Activated naive CD4-positive, alpha-beta T cell treated with anti-CD3 and anti-CD28 coated beads, Interleukin-2, amount 50 U/mL, for 72 hours (primary cell): Measurements from ENCODE around the gene TBX21. TPM values are rescaled to one million over a fixed set of nuclear protein-coding genes. Genes with fewer than 3 reads are reported as not detected.
"Not testable (repeated sequence)": the region's sequence is repeated elsewhere in the genome, so short reads cannot be mapped to it uniquely, and the experiment has no call there.

Source experiments
- ATAC-seq, 2 donors: fragments of 150-1000 bp; cut with Tn5 transposase; 2 replicates each; pipeline ENCODE4 v1.10.0; 2021; ENCODE audit warnings: mild to moderate bottlenecking in 2 of 2, moderate library complexity in 2 of 2
- DNase-seq, 2 donors: peaks; one replicate each; pipeline ENCODE4 v3.0.0; 2021 to 2022; ENCODE audit warnings: low spot score in 2 of 2
- H3K27ac Mint-ChIP-seq, 2 donors: one replicate each; pipeline ENCODE4 v1.8.0; 2022; ENCODE audit warnings: mild to moderate bottlenecking in 2 of 2, mixed read lengths in 2 of 2
- H3K36me3 Mint-ChIP-seq, 2 donors: one replicate each; pipeline ENCODE4 v1.8.0; 2022; ENCODE audit warnings: mixed read lengths in 2 of 2
- H3K9me3 Mint-ChIP-seq, 2 donors: one replicate each; pipeline ENCODE4 v1.8.0; 2022; ENCODE audit warnings: mixed read lengths in 2 of 2
- total RNA-seq, 2 donors: library from RNA; stranded (reverse); gene quantifications; one replicate each; pipeline ENCODE4 v1.2.3, GENCODE V29; 2022

The TBX21 gene
- total RNA-seq, 2 donors from 2014 or later, result 39.6 to 73.5 TPM

GRCh38 chr17:47735536-47736011 lies 2.5 kb downstream of the TBX21 start:
- peak; percentile 18 to 57 for ATAC-seq
- peaks cover 31 to 53% of the 10 kb centered on the region in 2 donors for H3K36me3 Mint-ChIP-seq
- H3K27ac Mint-ChIP-seq, result peak overlapping the region; percentile 91 to 99

DNA sequence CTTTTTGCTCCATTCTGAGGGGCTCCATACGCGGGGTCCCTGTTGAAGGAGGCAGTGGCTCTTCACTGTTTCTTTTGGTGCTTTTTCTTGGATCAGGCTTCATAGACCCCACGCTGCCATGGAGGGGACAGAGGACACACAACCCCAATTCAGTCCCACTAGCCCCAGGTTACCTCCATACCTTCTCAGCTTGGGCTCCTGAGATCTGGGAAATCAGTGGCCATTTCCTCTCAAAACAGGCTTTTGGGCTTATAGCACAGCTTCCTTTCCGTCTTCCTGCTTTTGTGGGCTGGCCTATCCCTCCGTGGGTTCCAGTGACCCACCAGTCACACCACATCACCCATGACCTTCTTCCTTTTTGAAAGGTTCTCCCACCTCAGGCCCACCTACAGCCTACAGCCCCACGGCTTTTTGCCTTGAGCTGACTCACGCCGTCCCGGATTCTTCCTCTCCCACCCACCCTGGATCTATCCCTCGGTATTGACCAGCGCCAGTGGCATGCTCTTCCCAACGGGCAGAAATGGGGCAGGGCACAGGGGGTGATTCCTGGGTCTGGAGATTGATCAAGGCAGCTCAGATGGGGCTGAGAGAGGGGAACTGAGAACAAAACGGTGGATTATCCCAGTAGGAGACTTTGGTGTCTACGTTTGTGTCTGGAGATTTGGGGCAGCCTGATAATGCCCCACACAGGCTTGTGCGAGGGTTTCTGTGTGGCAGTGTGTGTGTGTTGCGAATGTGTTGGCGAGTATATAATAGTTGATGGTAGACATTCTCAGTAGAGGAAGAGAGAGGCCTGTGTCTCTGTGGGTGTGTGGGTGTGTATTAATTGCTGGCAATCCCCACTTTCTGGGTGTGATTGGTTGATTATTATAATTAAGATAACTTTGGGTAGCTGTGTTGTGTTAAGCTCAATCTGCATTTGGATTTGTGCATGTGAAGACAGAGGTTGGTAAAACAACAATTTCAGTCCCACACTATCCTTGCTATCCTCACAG lies 3.8 kb downstream of the TBX21 start:
- no peak for ATAC-seq
- peaks cover 31 to 63% of the 10 kb centered on the region in 2 donors for H3K36me3 Mint-ChIP-seq

More at GRCh38 chr17:47735536-47736011, 2.5 kb downstream of the TBX21 start:
- peak in 1 of 2 donors; percentile 56 for DNase-seq
- H3K9me3 Mint-ChIP-seq, result no peaks in the 10 kb centered on the region

GRCh38 chr17:47738178-47738577 lies 5.1 kb downstream of the TBX21 start:
- H3K36me3 Mint-ChIP-seq, result peaks cover 31 to 66% of the 10 kb centered on the region in 2 donors
- no peak overlapping the region for H3K27ac Mint-ChIP-seq
- no peaks in the 10 kb centered on the region for H3K9me3 Mint-ChIP-seq
- DNase-seq (no peak), ATAC-seq (no peak)

More for the DNA sequence above, 3.8 kb downstream of the TBX21 start:
- Mint-ChIP-seq H3K9me3 (no peaks in the 10 kb centered on the region), H3K27ac (peak overlapping the region; percentile 91 to 99)
- no peak for DNase-seq

DNA sequence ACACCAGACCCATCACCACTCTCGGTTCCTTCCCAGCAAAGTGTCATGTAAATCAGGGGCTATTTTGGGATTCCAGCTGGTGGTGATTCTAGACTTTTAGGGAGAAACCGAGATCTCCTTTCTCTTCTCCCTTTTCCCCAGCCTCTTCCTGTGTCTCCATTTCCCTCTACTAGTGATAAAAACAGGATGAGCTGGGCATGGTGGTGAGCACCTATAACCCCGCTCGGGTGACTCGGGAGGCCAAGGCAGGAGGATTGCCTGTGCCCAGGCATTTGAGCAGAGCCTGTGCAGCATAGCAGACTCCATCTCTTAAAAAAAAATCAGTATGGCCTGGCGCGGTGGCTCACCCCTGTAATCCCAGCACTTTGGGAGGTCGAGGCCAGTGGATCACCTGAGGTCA lies 6.1 kb downstream of the TBX21 start:
- H3K9me3 Mint-ChIP-seq, result no peaks in the 10 kb centered on the region
- no peak for DNase-seq
- no peak for ATAC-seq
- H3K36me3 Mint-ChIP-seq, result peaks cover 30 to 61% of the 10 kb centered on the region in 2 donors
- H3K27ac Mint-ChIP-seq, result no peak overlapping the region

DNA sequence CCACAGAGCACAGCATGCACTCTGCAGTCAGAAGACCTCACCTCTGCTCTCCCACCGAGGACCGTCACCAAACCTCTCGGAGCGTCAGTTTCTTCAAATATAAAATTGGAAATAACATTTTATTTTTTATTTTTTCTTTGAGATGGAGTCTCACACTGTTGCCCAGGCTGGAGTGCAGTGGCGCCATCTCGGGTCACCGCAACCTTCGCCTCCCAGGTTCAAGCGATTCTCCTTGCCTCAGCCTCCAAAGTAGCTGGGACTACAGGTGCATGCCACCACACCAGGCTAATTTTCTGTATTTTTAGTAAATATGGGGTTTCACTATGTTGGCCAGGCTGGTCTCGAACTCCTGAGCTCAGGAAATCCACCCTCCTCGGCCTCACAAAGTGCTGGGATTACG lies 6.9 kb downstream of the TBX21 start:
- H3K36me3 Mint-ChIP-seq, result peaks cover 25 to 53% of the 10 kb centered on the region in 2 donors
- not testable (repeated sequence) for DNase-seq, ATAC-seq, H3K9me3 Mint-ChIP-seq, H3K27ac Mint-ChIP-seq

DNA sequence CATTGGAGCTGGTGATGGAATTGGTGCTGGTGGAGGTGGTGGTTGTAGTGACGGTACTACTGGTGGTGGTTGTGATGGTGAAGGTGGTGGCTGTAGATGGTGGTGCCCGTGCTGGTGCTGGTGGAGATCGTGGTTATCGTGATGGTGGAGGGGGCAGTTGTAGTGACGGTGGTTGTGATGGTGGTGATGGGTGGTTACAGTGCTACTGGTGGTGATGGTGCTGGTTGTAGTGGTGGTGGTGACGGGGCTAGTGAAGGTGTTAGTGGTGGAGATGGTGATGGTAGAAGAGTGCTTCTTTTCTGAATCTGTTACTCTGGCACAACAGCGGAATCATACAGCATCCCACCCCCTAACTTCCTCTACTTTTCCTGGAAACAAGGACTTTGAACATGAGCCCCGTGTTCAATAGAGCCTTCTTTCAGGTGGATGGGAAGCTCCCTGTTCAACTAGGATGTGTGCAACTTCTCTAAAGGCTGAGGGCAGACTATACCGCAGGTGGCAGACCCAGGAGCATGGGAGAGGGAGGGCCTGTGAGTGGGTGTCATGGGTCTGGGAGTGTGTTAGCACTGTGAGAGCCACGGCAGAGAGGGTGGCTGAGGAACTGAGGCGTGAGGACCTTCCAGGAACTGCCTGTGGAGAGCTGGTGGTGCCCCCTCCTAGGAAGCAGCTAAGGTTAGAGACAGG lies 8.2 kb downstream of the TBX21 start:
- H3K27ac Mint-ChIP-seq, result peak overlapping the region; percentile 6 to 66
- H3K9me3 Mint-ChIP-seq, result no peaks in the 10 kb centered on the region
- peak; percentile 26 to 39 for ATAC-seq
- DNase-seq, result no peak
- H3K36me3 Mint-ChIP-seq, result peaks cover 15 to 48% of the 10 kb centered on the region in 2 donors

DNA sequence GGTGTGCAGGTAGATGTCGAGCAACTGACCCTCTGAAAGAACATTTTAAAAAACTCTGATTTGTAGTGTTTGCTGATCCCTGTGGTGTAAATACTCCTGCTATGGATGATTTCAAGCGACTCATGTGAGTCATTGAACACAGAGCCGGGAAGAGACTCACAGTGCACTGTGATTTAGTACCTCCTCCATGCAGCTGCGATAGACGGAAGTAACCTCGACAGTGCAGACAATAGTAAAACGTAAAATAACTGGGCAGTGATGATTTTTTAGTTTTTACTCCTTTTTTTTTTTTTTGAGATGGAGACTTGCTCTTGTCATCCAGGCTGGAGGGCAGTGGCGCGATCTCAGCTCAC lies 8.7 kb downstream of the TBX21 start:
- peaks cover 10 to 43% of the 10 kb centered on the region in 2 donors for H3K36me3 Mint-ChIP-seq
- no peaks in the 10 kb centered on the region for H3K9me3 Mint-ChIP-seq
- DNase-seq (no peak), ATAC-seq (peak in 1 of 2 donors; percentile 28)
- no peak overlapping the region for H3K27ac Mint-ChIP-seq

DNA sequence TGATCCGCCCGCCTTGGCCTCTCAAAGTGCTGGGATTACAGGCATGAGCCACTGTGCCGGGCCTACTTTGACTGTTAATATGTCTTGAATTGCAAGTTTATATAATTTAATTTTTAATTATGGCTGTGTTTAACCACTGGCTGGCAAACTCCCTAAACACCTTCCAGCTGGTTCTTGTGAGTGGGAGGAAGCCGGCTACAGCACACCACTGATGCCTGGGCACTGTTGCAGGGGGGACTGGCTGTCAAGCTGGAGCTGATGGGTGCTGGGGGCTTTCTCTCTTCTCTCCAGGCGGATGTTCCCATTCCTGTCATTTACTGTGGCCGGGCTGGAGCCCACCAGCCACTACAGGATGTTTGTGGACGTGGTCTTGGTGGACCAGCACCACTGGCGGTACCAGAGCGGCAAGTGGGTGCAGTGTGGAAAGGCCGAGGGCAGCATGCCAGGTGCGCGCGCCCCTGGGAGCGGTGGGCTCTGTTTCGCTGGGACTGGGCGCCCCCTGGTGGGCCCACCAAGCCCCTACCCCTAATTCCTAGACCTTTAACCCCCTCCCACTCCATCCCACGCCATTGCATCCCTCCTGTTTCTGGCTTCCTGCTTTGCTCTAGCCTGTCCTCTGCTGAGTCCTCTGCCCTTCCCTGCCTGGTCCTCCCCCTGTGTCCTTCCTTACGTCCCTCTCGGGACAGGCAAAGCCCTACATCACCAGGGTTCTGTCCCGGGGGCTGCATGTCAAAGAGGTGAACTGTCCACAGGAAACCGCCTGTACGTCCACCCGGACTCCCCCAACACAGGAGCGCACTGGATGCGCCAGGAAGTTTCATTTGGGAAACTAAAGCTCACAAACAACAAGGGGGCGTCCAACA lies 9.5 kb downstream of the TBX21 start:
- no peaks in the 10 kb centered on the region for H3K9me3 Mint-ChIP-seq
- no peak overlapping the region for H3K27ac Mint-ChIP-seq
- ATAC-seq (peak; percentile 64 to 76), DNase-seq (no peak)
- H3K36me3 Mint-ChIP-seq, result peaks cover 7 to 35% of the 10 kb centered on the region in 2 donors

DNA sequence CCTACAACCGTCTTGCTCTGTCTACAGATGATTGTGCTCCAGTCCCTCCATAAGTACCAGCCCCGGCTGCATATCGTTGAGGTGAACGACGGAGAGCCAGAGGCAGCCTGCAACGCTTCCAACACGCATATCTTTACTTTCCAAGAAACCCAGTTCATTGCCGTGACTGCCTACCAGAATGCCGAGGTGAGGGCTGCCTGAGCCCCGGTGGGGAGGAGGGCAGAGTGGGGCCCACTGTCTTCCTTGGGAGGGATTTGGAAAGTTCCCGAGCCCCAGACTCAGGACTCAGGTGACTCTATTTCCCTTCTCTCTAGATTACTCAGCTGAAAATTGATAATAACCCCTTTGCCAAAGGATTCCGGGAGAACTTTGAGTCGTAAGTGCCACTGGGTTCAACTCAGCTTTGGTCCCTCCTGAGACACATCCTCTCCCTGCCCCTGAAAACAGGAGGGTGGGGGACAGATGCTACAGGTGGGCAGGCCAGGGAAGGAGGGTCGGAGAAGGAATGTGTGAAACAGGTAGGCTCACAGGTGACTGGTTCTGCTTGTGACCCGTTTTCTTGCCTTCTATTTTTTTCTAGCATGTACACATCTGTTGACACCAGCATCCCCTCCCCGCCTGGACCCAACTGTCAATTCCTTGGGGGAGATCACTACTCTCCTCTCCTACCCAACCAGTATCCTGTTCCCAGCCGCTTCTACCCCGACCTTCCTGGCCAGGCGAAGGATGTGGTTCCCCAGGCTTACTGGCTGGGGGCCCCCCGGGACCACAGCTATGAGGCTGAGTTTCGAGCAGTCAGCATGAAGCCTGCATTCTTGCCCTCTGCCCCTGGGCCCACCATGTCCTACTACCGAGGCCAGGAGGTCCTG lies 11.4 kb downstream of the TBX21 start:
- no peaks in the 10 kb centered on the region for H3K9me3 Mint-ChIP-seq
- DNase-seq (no peak), ATAC-seq (no peak)
- H3K36me3 Mint-ChIP-seq, result peaks cover 7 to 22% of the 10 kb centered on the region in 2 donors
- H3K27ac Mint-ChIP-seq, result no peak overlapping the region

DNA sequence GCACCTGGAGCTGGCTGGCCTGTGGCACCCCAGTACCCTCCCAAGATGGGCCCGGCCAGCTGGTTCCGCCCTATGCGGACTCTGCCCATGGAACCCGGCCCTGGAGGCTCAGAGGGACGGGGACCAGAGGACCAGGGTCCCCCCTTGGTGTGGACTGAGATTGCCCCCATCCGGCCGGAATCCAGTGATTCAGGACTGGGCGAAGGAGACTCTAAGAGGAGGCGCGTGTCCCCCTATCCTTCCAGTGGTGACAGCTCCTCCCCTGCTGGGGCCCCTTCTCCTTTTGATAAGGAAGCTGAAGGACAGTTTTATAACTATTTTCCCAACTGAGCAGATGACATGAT lies 12.0 kb downstream of the TBX21 start:
- Mint-ChIP-seq H3K27ac (no peak overlapping the region), H3K36me3 (peaks cover 7 to 21% of the 10 kb centered on the region in 2 donors), H3K9me3 (no peaks in the 10 kb centered on the region)
- DNase-seq (no peak), ATAC-seq (no peak)

- no peak for ATAC-seq
- H3K36me3 Mint-ChIP-seq, result no peaks in the 10 kb centered on the region
- no peaks in the 10 kb centered on the region for H3K9me3 Mint-ChIP-seq
Observed at GRCh38 chr17:47751471-47751870, 18.4 kb downstream of the TBX21 start.

DNA sequence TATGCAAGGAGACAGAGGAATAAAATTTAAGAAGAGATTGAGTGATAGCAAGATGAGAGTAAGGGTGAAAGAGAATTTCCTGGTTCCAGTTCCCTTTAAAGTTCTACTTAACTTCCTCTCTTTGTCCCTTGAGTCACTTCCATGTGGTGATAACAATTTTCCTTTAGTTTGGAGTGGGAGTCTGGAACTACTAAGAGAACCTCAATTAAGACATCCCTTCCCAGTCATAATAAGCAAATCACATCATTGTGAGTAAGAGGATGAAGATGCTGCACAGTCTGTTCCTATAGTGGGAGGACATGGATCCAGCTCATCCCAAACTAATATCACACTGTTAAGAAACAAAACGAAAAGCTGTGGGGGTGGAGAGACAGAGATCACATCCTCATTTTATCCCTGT lies 24.4 kb downstream of the TBX21 start:
- no peak overlapping the region for H3K27ac Mint-ChIP-seq
- ATAC-seq (no peak), DNase-seq (no peak)
- peaks cover 0 to 6% of the 10 kb centered on the region in 2 donors for H3K36me3 Mint-ChIP-seq
- H3K9me3 Mint-ChIP-seq, result no peaks in the 10 kb centered on the region

More at GRCh38 chr17:47751471-47751870, 18.4 kb downstream of the TBX21 start:
- no peak for DNase-seq
- no peak overlapping the region for H3K27ac Mint-ChIP-seq

DNA sequence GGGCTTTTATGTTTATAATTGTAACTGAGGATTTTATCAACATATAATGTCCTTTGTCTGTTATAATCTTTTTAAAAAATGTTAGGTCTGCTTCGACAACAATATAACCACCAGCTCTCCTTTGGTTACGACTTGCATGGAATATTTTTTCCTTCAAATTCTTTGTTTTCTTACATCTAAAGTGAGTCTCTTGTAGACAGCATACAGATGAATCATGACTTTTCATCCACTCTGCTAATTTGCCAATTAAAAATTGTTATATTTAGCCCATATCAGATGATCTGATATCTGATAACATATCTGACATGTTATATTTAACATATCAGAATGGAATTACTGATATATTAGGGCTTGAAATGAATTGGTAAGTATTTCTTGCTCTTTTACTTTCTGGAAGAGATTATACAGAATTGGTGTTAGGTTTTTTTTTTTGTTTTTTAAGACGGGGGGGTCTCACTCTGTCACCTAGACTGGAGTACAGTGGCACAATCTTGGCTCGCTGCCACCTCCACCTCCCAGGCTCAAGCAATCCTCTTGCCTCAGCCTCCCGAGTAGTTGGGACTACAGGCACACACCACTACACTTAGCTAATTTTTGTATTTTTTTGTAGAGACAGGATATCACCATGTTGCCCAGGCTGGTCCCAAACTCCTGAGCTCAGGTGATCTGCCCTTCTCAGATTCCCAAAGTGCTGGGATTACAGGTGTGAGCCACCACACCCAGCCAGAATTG lies 27.5 kb downstream of the TBX21 start:
- H3K9me3 Mint-ChIP-seq, result peaks cover 0 to 12% of the 10 kb centered on the region in 2 donors
- ATAC-seq (no peak), DNase-seq (no peak)
- peaks cover 0 to 13% of the 10 kb centered on the region in 2 donors for H3K36me3 Mint-ChIP-seq
- H3K27ac Mint-ChIP-seq, result no peak overlapping the region

DNA sequence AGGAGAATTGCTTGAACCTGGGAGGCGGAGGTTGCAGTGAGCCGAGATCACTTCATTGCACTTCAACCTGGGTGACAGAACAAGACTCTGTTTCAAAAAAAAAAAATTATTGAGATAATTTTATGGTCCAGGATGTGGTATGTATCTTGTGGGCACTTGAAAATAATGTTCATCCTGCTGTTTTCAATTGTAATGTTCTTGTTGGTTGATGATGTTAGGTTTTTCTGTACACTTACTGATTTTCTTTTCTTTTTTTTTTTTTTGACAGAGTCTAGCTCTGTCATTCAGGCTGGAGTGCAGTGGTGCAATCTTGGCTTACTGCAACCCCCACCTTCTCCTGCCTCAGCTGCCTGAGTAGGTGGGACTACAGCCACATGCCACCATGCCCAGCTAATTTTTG lies 29.7 kb downstream of the TBX21 start:
- Mint-ChIP-seq H3K36me3 (peaks cover 0 to 13% of the 10 kb centered on the region in 2 donors), H3K27ac (no peak overlapping the region), H3K9me3 (peaks cover 0 to 12% of the 10 kb centered on the region in 2 donors)
- no peak for DNase-seq
- ATAC-seq, result no peak
